Measurements from ENCODE around the gene SSBP1.

DNA sequence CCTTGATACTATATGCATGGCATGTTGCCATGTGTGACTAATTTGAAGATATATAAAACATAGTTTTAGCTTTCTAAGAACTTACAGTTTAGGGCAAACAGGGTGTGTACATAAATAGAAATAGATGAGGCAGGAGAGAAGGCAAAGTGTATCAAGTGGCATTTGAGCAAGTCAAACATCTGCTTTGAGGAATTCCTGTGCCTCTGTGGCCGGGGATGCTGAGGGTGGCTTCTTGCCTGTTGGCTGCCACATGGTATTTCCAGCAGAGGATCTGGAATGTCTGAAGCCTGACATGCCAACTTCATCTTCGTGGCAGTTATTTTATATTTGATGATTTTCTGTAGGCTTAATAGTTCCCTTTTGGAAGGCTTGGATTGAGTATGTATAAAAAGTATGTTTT, 6.0 kb downstream of the SSBP1 start:
- TF ChIP-seq ARNTL (CRISPR knock-in tag; IDR thresholded peaks at IDR 0.05; ENCODE audit: borderline replicate concordance, low read depth) (no peak), ZFP30 (CRISPR knock-in tag; IDR thresholded peaks at IDR 0.05) (no peak), CSDC2 (CRISPR knock-in tag; IDR thresholded peaks at IDR 0.05) (no peak), RARB (CRISPR knock-in tag; IDR thresholded peaks at IDR 0.05) (no peak), PATZ1 (CRISPR knock-in tag; IDR thresholded peaks at IDR 0.05; ENCODE audit: borderline replicate concordance) (no peak), ZFP3 (CRISPR knock-in tag; IDR thresholded peaks at IDR 0.05) (no peak), POU6F1 (CRISPR knock-in tag; IDR thresholded peaks at IDR 0.05; ENCODE audit: borderline replicate concordance, low read depth) (no peak), TOX (CRISPR knock-in tag; IDR thresholded peaks at IDR 0.05; ENCODE audit: borderline replicate concordance) (no peak)
- TF ChIP-seq, protein P1, sequence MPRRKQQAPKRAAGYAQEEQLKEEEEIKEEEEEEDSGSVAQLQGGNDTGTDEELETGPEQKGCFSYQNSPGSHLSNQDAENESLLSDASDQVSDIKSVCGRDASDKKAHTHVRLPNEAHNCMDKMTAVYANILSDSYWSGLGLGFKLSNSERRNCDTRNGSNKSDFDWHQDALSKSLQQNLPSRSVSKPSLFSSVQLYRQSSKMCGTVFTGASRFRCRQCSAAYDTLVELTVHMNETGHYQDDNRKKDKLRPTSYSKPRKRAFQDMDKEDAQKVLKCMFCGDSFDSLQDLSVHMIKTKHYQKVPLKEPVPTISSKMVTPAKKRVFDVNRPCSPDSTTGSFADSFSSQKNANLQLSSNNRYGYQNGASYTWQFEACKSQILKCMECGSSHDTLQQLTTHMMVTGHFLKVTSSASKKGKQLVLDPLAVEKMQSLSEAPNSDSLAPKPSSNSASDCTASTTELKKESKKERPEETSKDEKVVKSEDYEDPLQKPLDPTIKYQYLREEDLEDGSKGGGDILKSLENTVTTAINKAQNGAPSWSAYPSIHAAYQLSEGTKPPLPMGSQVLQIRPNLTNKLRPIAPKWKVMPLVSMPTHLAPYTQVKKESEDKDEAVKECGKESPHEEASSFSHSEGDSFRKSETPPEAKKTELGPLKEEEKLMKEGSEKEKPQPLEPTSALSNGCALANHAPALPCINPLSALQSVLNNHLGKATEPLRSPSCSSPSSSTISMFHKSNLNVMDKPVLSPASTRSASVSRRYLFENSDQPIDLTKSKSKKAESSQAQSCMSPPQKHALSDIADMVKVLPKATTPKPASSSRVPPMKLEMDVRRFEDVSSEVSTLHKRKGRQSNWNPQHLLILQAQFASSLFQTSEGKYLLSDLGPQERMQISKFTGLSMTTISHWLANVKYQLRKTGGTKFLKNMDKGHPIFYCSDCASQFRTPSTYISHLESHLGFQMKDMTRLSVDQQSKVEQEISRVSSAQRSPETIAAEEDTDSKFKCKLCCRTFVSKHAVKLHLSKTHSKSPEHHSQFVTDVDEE (CRISPR knock-in tag; IDR thresholded peaks at IDR 0.05), result no peak

All from SK-N-SH treated with all-trans-retinoic acid at 6 μM for 48 hours (cell line).